HG03175 (cell line): ENCODE measurements around the gene RPE65.
"Not testable (repeated sequence)": the region's sequence is repeated elsewhere in the genome, so short reads cannot be mapped to it uniquely, and the experiment has no call there.

Experiments
- ATAC-seq: cut with Tn5 transposase; IDR thresholded peaks from one replicate; pipeline ENCODE4 v1.9.1; 2021; ENCODE audit warnings: mild to moderate bottlenecking, moderate library complexity; ENCODE audit not compliant: unreplicated experiment

Gene RPE65

DNA sequence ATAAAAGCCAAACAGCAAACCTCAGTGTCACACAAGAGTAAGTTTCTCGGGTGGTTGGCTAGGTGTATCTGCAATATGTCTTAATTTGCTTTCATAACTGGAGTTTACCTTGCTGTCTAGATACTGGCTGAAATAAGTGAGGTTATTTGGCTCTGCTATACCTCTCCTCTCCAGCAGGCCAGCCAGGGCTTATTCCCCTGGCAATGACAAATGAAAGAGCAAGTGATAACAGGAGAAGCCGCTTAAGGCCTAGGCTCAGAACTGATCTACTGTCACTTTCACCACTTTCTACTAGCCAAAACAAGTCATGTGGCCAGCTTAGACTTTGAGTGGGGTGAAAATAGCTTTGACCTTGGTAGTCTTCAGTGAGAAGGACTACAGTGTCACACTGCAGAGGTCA, 4.8 kb upstream of the RPE65 start:
- no peak for ATAC-seq

GRCh38 chr1:68453060-68453670, 3.4 kb upstream of the RPE65 start:
- ATAC-seq, result no peak

- ATAC-seq, result no peak
Measured at GRCh38 chr1:68448365-68448764, 1.4 kb downstream of the RPE65 start.

GRCh38 chr1:68445709-68446108, 4.0 kb downstream of the RPE65 start:
- ATAC-seq, result no peak

GRCh38 chr1:68442822-68443556, 6.8 kb downstream of the RPE65 start:
- peak; percentile 91 for ATAC-seq

- ATAC-seq, result no peak
Measured at GRCh38 chr1:68442006-68442405, 7.7 kb downstream of the RPE65 start.

DNA sequence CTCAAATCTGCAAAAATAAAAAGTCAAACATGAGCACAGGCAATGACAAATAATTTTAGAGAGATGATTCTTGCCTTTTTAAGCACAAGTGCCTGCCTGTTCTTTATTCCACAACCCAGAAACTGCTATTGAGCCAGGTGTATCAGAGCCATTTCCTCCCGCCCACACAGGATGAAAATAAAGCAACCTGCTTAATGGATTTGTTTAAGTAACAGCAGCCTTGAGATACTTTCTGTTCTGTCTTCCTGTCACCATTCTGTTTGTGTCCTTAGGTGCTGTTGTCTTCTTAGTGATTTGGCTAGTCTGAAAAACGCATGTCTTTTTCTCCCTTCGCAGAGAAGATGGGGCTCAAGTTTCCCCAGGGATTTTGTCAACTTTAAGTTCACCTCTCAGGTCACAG, 11.4 kb downstream of the RPE65 start:
- no peak for ATAC-seq

GRCh38 chr1:68433395-68433794, 16.4 kb downstream of the RPE65 start:
- ATAC-seq, result no peak

DNA sequence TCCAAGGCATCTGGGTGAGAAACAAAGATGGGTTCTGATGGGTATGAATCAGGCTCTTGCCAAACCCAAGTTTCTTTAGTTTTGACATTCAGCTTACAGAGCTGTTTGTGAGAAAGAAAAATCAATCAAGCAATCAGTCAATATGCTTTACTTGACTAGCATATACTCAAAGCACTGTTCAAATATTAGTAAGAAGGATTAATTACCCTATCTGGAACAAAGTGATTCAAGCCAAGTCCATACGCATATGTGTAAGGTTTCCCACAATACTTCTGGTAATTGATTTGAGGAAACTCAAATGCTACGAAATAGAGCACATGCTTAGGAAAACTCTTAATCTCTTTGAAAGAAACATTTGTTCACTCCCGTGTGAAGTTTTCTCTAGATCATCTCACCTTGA, 18.7 kb downstream of the RPE65 start:
- ATAC-seq, result no peak

DNA sequence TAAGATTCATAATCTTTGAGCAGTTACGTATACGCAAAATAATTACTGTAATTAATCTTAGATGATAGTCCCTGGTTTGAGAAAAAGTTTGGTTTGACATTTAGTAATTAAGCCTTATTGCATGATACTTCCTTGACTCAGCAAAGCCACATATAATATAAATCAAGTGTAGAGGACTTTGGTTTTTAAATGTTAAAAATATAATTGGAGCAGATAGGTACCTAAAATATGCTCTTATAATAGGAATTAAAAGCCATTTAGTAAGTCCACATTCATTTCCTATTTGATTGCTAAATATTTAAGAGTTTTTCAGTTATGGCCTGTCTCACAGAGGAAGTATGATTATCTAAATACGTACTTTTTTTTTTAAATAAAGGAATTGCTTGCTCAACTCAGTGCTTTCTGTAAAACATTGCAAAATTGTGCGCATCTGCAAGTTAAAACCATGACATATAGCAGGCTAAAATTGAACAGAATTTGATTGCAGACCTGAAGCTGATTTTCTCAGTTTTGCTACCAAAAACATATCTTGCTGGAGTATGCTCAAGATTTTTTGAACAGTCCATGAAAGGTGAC, 20.4 kb downstream of the RPE65 start:
- no peak for ATAC-seq

DNA sequence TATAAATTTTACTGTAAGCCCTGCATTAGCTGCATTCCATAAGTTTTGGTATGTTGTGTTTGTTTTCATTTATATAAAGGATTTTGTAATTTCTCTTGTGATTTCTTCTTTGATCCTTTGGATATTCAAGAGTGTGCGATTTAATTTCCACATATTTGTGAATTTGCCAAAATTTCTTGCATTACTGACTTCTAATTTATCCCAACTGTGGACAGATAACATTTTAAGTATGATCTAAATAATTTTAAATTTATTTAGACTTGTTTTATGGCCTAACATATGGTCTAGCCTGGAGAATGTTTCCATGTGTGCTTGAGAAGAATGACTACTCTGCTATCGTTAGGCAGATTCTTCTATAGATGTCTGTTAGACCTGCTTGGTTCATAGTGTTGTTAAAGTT, 23.2 kb downstream of the RPE65 start:
- no peak for ATAC-seq

DNA sequence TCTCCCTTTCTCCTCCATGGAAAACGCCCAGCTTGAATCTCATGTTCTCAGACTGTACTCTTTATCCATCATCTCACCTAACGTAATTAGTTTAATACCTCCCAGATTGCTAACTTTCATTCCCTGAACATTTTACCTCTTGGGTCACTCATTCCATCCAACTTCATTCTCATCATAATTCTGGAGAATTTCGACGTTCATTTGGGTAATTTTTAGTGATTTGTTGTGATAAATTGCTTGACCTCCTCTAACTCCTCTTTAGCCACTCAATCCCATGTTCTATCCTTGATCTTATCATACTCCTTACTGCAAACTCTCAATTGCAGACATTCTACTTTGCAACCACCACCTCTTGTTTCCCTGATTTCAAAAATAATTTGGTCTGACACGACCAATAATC, 28.4 kb downstream of the RPE65 start:
- ATAC-seq, result no peak

- no peak for ATAC-seq
Measured at GRCh38 chr1:68409426-68409825, 40.3 kb downstream of the RPE65 start.

DNA sequence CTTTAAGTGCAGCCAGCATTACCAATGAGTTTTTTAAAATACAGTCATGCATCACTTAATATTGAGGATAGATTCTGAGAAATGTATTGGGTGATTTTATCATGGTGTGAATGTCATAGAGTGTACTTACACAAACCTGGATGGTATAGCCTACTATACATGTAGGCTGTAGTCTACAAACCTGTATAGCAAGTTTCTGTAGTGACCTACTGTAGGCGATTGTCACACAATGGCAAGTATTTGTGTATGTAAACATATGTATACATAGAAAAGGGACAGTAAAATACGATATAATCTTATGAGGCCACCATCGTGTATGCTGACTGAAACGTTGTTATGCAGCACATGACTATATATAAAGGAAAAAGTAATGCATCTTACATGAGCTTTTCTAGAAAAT, 48.2 kb downstream of the RPE65 start:
- no peak for ATAC-seq

- ATAC-seq, result not testable (repeated sequence)
Measured at GRCh38 chr1:68395575-68395974, 54.2 kb downstream of the RPE65 start.

- not testable (repeated sequence) for ATAC-seq
Measured at GRCh38 chr1:68392474-68392873, 57.3 kb downstream of the RPE65 start.

- ATAC-seq, result not testable (repeated sequence)
Measured at GRCh38 chr1:68385798-68386524, 63.8 kb downstream of the RPE65 start.

DNA sequence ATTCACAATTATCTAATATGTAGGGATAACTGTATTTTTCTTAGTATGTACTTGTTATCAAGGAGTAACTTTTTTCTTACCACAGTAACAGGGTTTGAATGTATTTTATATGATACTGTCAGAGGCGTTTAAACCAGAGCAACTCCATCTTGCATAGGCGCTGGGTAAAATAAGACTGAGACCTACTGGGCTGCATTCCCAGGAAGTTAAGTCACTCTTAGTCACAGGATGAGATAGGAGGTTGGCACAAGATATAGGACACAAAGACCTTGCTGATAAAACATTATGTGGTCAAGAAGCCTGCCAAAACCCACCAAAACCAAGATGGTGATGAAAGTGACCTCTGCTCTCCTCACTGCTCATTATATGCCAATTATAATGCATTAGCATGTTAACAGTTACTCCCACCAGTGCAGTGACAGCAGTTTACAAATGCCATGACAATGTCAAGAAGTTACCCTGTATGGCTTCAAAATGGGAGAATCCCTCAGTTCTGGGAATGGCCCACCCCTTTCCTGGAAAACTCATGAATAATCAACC, 64.8 kb downstream of the RPE65 start:
- no peak for ATAC-seq

GRCh38 chr1:68384321-68384813, 65.4 kb downstream of the RPE65 start:
- ATAC-seq, result no peak

GRCh38 chr1:68383092-68383491, 66.7 kb downstream of the RPE65 start:
- ATAC-seq, result no peak

GRCh38 chr1:68379085-68379478, 70.7 kb downstream of the RPE65 start:
- no peak for ATAC-seq
